C4-2B (cell line): ENCODE results near the gene TTC12.

Experiments
- CTCF ChIP-seq: fragments of 450-650 bp; conservative IDR thresholded peaks from 2 replicates; pipeline ENCODE4 v1.5.1; 2017; ENCODE audit warnings: mild to moderate bottlenecking
- ZFX ChIP-seq: fragments of 450-650 bp; IDR thresholded peaks from 2 replicates; pipeline ENCODE4 v1.6.1; 2017

DNA sequence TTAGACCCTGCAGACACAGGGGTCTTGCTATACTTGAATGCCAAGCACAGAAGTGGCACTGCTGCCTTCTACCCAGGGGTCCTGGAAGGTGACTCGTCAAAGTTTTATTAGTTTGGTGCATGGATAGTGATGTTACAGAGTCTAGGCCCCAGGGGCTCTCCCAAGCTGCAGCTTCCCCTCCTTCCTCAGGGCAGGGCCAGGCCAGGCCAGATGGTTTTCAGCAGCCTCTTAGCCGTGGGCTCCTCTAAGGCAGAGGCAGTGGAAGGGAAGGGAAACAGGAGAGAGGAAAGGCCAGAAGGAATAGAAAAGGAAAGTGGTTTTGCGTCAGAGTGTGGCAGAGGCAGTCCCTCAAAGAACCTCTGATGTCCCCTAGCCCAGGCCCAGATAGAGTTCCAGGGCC lies 95.1 kb downstream of the TTC12 start:
- no peak for TF ChIP-seq CTCF
- no peak for TF ChIP-seq ZFX
